ENCODE results near the gene EFCAB9.

The EFCAB9 gene

GRCh38 chr5:172235132-172235780, 41.3 kb downstream of the EFCAB9 start:
- POLR2A ChIA-PET: no interaction called here
- H3K4me3 ChIP-seq (ENCODE audit: low read depth, low read length): no peak overlapping the region
- no peak for TF ChIP-seq CTCF (IDR thresholded peaks at IDR 0.05; ENCODE audit: insufficient read depth, low read length, missing control alignments)
- CTCF ChIA-PET: interaction anchor here (0.9 to 1.9 kb wide), 2 partner anchors 47 to 218 kb away, joined by 3 to 6 read pairs; partner anchors contain the start of gene STK10
- no peak for DNase-seq (ENCODE audit: low read depth, low spot score)

- no peak overlapping the region for H3K4me3 ChIP-seq (ENCODE audit: low read depth, low read length)
- no peak for TF ChIP-seq CTCF (IDR thresholded peaks at IDR 0.05; ENCODE audit: insufficient read depth, low read length, missing control alignments)
- ChIA-PET POLR2A (no interaction called here), CTCF (interaction anchor here (0.9 kb wide), 1 partner anchor 217 kb away, joined by 3 read pairs; no protein-coding TSS in a partner anchor)
- DNase-seq (ENCODE audit: low read depth, low spot score): no peak
Observed at GRCh38 chr5:172235827-172236736, 42.1 kb downstream of the EFCAB9 start.

- no peak for DNase-seq (ENCODE audit: low read depth, low spot score)
- TF ChIP-seq CTCF (IDR thresholded peaks at IDR 0.05; ENCODE audit: insufficient read depth, low read length, missing control alignments): no peak
- H3K4me3 ChIP-seq (ENCODE audit: low read depth, low read length): no peak overlapping the region
- ChIA-PET POLR2A (no interaction called here), CTCF (no interaction called here)
Observed at GRCh38 chr5:172238334-172238733, 44.4 kb downstream of the EFCAB9 start.

GRCh38 chr5:172243302-172243701, 49.3 kb downstream of the EFCAB9 start:
- TF ChIP-seq CTCF (IDR thresholded peaks at IDR 0.05; ENCODE audit: insufficient read depth, low read length, missing control alignments): no peak
- ChIA-PET POLR2A (no interaction called here), CTCF (interaction anchor here (0.7 to 1.3 kb wide), 2 partner anchors 55 to 145 kb away, joined by 3 read pairs; partner anchors contain the start of gene STK10)
- no peak overlapping the region for H3K4me3 ChIP-seq (ENCODE audit: low read depth, low read length)
- no peak for DNase-seq (ENCODE audit: low read depth, low spot score)

- POLR2A ChIA-PET: no interaction called here
- CTCF ChIA-PET: interaction anchor here (1.2 to 1.3 kb wide), 2 partner anchors 31 to 47 kb away, joined by 3 to 4 read pairs; no protein-coding TSS in a partner anchor
- no peak for DNase-seq (ENCODE audit: low read depth, low spot score)
- H3K4me3 ChIP-seq (ENCODE audit: low read depth, low read length): no peak overlapping the region
- TF ChIP-seq CTCF (IDR thresholded peaks at IDR 0.05; ENCODE audit: insufficient read depth, low read length, missing control alignments): no peak
Observed at GRCh38 chr5:172245046-172245445, 51.1 kb downstream of the EFCAB9 start.

- no peak overlapping the region for H3K4me3 ChIP-seq (ENCODE audit: low read depth, low read length)
- DNase-seq (ENCODE audit: low read depth, low spot score): no peak
- TF ChIP-seq CTCF (IDR thresholded peaks at IDR 0.05; ENCODE audit: insufficient read depth, low read length, missing control alignments): no peak
- ChIA-PET POLR2A (no interaction called here), CTCF (interaction anchor here (1.2 to 1.3 kb wide), 2 partner anchors 30 to 46 kb away, joined by 3 to 4 read pairs; no protein-coding TSS in a partner anchor)
Observed at GRCh38 chr5:172245703-172246125, 51.7 kb downstream of the EFCAB9 start.

Data from AG04449 (cell line).